ENCODE data around the gene MAP3K20.
"Not testable (repeated sequence)": the region's sequence is repeated elsewhere in the genome, so short reads cannot be mapped to it uniquely, and the experiment has no call there.

MAP3K20 gene

GRCh38 chr2:173087793-173088496 lies 12.3 kb downstream of the MAP3K20 start:
- DNase-seq (ENCODE audit: low spot score): no peak

- DNase-seq (ENCODE audit: low spot score): no peak
Measured at GRCh38 chr2:173090276-173090877, 14.7 kb downstream of the MAP3K20 start.

GRCh38 chr2:173090973-173091660 lies 15.5 kb downstream of the MAP3K20 start:
- no peak for DNase-seq (ENCODE audit: low spot score)

- no peak for DNase-seq (ENCODE audit: low spot score)
Measured at GRCh38 chr2:173091910-173092309, 16.3 kb downstream of the MAP3K20 start.

- DNase-seq (ENCODE audit: low spot score): no peak
Measured at GRCh38 chr2:173092844-173093402, 17.3 kb downstream of the MAP3K20 start.

DNA sequence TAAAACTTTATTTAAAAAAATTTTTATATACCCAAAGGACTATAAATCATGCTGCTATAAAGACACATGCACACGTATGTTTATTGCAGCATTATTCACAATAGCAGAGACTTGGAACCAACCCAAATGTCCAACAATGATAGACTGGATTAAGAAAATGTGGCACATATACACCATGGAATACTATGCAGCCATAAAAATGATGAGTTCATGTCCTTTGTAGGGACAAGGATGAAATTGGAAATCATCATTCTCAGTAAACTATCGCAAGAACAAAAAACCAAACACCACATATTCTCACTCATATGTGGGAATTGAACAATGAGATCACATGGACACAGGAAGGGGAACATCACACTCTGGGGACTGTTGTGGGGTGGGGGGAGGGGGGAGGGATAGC lies 18.0 kb downstream of the MAP3K20 start:
- not testable (repeated sequence) for DNase-seq (ENCODE audit: low spot score)

DNA sequence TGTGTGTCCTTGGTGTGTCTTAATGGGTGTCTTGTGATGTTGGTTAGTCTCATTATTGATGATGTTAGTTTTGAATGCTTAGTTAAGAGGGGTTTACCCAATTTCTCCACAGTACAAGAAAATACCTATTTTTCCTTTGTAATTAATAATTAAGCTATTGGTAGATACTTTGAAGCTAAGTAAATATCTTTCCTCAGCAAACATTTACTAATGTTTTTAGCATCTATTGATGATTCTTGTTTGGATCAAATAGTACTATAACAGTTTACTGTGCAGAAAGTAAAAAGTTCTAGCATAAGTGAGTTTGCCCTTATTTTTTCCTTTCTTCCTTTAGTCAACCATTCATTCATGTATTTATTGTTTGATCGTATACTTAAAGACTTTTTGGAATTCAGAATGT lies 19.1 kb downstream of the MAP3K20 start:
- DNase-seq (ENCODE audit: low spot score): no peak

DNA sequence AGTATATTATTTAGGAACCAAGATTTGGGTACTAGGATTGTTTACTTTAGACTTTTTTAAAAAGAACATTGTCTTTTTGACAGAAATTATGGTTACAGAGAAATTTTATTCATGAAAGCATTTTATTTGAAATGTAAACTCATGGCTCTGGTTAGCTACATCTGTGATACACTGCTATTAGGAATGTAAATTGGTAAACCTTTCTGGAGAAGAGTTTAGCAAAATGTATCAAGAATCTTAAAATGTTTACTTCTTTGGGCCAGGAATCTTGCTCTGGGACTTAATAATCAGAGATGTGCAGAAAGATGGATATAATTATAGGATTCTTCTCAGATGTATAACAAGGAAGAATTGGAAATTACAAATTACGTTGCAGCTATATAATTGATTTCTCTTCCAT lies 19.7 kb downstream of the MAP3K20 start:
- DNase-seq (ENCODE audit: low spot score): no peak

- no peak for DNase-seq (ENCODE audit: low spot score)
Measured at GRCh38 chr2:173099271-173099670, 23.6 kb downstream of the MAP3K20 start.

DNA sequence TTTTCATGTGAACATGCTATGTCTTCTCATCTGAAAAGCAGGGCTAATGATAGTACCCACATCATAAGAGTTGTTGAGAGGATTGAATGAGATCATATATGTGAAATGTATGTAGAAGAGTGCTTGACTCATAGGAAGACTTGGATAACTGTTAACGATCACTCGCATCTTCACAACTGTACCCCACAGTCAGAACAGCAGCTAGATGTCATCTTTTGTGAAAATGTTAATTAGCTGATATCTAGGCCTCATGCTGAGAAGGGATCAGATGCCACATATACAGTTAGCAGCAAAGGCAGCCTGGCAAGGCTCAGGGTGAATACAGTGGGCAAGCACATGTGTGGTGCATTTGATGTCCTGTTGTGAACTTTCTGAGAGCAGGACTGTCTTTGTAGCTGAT lies 24.2 kb downstream of the MAP3K20 start:
- no peak for DNase-seq (ENCODE audit: low spot score)

- DNase-seq (ENCODE audit: low spot score): no peak
Measured at GRCh38 chr2:173101687-173102086, 26.0 kb downstream of the MAP3K20 start.

DNA sequence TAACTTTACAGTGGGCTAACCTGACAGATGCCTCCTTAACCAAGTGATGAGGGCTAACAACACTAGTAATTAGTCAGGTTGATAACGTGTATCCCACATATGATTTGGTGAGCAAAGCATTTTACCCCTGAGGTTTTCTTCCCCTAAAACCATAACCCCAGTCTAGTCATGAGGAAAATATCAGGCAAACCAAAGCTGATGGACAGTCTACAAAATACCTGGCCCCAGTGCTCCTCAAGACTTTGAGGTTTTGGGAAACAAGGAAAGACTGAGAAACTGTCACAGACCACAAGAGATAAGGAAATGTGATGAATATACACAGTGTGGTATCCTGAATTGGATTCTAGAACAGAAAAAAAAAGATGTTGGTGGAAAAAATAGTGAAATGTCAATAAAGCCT lies 28.5 kb downstream of the MAP3K20 start:
- no peak for DNase-seq (ENCODE audit: low spot score)

GRCh38 chr2:173106959-173107628 lies 31.4 kb downstream of the MAP3K20 start:
- no peak for DNase-seq (ENCODE audit: low spot score)

DNA sequence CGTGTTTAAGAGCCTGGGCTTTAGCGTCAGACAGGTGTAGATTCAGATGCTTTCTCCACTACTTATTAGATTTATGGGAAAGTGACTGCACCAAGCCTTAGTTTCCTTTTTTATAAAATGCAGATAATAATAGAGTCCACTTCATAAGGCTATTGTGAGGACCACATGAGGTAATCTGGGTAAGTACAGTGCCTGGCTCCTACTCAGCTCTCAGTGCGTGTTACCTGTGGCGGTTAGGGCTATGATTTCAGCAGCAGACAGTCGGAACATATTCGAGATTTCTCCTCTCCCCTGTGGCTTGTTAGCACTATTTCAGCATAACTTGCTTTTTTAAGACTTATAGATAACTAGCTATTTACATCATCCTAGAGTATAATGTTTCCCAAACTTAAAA lies 32.0 kb downstream of the MAP3K20 start:
- no peak for DNase-seq (ENCODE audit: low spot score)

- no peak for DNase-seq (ENCODE audit: low spot score)
Measured at GRCh38 chr2:173109253-173110188, 33.9 kb downstream of the MAP3K20 start.

GRCh38 chr2:173117678-173118077 lies 42.0 kb downstream of the MAP3K20 start:
- DNase-seq (ENCODE audit: low spot score): no peak

- no peak for DNase-seq (ENCODE audit: low spot score)
Measured at GRCh38 chr2:173118395-173118794, 42.7 kb downstream of the MAP3K20 start.

DNA sequence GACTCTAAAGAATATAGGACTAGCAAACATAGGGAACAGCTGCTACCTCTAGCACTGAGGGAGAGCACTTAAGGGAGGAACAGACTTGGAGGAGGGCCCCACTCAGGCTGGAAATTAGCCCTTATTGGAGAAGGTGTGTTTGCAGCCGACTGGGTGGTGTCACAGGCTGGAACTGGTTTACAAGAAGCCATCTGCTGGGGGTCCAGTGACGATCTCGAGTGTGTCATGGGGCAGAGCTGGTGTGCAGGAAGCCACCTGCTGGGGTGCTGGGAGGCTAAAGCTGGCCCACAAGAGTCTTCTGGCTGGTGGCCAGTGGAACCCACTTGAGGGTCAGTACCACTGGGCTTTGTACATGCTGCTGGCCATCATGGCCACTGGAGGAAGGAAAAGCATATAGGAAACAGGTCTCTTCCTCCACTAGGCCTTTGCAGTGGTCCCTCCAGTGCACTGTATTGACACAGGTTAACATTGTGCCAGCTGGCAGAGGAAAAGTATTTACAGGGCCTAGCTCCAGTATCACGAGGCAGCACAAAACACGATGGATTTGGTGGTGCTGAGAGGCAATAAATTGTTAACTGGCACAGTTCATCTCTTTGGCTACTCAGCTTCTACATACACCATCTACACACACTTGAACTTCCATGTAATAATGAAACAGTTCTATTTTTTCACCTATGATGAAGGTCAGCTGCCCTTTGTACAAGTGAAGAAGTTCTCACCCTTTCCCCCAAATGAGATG lies 43.6 kb downstream of the MAP3K20 start:
- DNase-seq (ENCODE audit: low spot score): no peak

DNA sequence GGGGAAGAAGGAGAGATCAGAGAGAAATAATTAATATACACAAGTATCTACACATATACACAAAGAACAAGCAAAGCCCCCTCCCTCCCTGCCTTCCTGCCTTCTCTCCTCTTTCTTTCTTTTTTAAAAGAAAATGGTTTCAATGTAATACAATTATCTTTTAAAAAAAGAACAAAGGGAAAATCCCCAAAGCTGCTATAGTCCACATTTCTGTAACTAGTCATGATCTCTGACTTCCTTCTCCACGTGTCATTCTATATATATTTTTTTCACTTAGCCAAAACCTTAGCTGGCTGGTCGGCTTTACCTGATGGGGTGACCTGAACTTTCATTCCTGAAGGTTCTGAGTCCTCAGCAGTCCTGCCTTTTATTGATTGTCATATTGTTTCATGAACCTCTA lies 44.3 kb downstream of the MAP3K20 start:
- no peak for DNase-seq (ENCODE audit: low spot score)

DNA sequence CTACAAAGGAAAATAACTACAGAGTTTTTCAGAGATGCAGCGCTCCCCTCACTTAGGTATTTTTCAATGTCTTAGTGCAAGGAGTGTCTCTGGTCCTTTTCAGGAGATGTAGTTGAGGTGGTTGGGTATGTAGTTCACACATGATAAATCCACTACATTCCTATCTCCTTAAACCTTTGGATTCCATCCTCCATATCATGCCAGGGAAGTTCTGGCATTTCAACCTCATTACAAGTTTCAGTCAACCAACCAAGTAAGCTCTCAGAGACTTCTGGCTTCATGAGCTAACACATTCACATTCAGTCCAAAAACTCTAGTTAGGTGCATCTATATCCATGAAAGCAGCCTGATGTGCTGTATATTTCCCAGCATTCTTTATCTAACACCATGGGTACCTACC lies 47.3 kb downstream of the MAP3K20 start:
- no peak for DNase-seq (ENCODE audit: low spot score)

- no peak for DNase-seq (ENCODE audit: low spot score)
Measured at GRCh38 chr2:173124441-173124840, 48.8 kb downstream of the MAP3K20 start.

All from HuH-7 (cell line).